D721Med (cell line): ENCODE measurements around the gene ANXA8L1.
"Not testable (repeated sequence)": the region's sequence is repeated elsewhere in the genome, so short reads cannot be mapped to it uniquely, and the experiment has no call there.

ENCODE experiments used
- DNase-seq: peaks from one replicate; pipeline ENCODE4 v3.0.0; 2011; ENCODE audit warnings: low spot score; ENCODE audit not compliant: insufficient read length
- FAIRE-seq: peaks from 2 replicates; lab custom pipeline; 2011; peaks lifted over from hg19 to GRCh38; lab: Jason Lieb, UNC

Gene ANXA8L1

GRCh38 chr10:46377022-46377421 lies 1.4 kb downstream of the ANXA8L1 start:
- not testable (repeated sequence) for FAIRE-seq, DNase-seq

- FAIRE-seq, DNase-seq: not testable (repeated sequence)
Observed at GRCh38 chr10:46377651-46378050, 2.1 kb downstream of the ANXA8L1 start.

DNA sequence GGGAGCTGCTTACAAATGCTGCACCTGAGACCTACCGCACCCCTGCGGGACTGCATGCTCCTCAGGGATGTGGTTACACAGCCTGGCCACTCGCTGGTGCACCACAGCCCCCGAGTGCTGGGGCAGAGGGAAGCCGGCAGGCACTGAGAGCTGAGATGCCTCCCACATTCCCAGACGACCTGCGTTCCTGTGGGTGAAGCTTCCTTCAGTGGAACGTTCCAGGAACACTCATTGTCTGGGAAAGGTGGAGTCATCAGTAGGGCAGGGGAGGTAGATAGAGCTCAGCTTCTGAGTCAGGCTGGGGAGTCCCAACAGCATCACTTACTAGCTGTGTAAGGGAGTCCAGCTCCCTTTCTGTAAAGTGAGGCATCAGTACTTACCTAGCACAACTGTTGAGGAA lies 2.5 kb downstream of the ANXA8L1 start:
- not testable (repeated sequence) for FAIRE-seq, DNase-seq

DNA sequence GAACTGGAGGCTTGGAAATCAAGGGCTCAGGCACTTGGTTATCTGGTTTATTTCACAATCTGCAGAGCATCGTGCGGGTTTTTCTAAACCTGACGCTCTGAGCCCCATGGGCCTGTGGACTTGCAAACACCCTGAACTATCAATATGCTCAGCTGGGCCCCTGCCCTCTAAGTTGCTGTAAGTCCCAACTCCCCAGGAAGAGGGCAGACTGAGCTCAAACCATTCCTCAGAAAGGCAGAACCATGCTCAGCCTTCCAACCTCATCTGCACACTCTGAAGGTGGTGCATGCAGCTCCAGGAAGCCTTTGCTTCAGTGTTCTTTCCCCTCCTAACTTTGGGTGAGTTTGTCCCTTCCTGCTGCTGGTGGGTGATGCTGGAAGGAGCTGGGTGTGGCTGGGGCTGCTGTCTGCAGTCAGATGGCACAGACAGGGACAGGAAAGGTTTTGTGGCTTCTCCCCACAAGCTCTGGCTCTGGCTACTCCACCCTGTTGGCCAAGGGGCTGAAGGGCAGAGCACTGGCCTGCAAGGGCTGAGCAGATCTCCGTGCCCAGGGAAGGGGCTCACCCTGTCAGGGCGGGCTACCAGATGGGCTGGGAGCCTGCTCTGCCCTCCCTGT lies 3.8 kb downstream of the ANXA8L1 start:
- not testable (repeated sequence) for DNase-seq, FAIRE-seq

DNA sequence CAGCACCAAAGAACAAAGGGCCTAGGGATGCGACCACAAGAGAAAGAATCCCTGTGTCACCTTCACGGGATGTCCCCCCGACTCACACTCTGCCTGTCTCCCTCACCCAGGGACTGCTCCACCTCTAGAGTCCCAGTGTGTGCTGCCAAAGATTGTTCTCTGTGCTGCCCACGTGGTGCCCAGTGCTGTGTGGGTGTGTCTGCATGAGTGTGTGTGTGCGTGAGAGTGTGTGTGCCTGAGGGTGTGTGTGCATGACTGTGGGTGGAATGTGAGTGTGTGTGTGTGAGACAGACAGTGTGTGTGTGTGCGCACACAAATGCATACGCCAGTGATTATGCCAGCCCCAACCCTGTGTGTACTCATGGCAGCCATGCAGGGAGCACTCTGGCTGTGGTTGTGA lies 10.3 kb downstream of the ANXA8L1 start:
- not testable (repeated sequence) for FAIRE-seq, DNase-seq

DNA sequence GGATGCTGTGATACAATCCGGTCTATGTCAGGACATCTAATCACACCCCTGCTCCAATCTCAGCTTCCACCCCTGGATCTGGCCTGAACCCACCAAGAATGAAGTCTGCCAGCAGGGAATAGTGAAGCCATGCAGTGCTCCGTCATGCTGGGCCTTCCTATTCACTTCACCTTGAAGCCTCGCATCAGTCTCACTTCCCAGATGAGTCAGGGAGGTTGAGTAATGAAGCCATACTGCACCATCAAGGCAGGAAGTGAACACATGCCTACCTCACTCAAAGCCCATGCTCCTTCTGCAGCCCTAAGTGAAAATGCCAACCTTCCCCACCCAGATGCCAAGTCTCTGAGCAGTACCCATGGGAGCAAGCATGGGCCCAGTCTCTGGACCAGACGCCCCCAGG lies 11.1 kb downstream of the ANXA8L1 start:
- not testable (repeated sequence) for FAIRE-seq, DNase-seq

DNA sequence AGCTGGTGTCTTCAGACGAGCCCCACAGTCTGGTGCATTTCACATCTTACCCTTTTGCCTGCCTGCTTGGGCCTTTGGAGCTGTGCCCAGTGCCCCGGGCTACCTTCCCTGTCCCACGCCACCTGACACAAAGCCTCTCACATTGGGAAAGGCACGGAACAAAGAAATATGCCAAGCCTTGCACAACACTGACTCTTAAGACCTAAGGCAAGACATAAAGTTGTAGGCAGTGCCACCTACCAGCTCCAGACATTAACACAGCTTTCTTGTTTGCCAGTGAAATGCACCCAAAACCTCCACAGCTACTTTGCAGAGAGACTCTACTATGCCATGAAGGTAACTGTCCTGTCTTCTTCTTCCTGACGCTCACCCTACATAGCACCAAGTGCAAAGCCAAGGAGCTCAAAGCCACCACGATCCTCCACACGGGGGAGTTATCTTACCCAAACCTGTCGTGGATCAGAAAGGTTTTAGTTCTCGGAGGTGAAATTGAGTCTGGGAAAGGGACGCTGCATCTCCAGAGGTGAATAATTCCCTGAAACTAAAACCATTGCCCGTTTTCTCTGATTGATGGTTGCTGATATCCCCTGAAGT lies 11.8 kb downstream of the ANXA8L1 start:
- FAIRE-seq, DNase-seq: not testable (repeated sequence)

GRCh38 chr10:46391422-46391821 lies 15.8 kb downstream of the ANXA8L1 start:
- not testable (repeated sequence) for DNase-seq, FAIRE-seq

DNA sequence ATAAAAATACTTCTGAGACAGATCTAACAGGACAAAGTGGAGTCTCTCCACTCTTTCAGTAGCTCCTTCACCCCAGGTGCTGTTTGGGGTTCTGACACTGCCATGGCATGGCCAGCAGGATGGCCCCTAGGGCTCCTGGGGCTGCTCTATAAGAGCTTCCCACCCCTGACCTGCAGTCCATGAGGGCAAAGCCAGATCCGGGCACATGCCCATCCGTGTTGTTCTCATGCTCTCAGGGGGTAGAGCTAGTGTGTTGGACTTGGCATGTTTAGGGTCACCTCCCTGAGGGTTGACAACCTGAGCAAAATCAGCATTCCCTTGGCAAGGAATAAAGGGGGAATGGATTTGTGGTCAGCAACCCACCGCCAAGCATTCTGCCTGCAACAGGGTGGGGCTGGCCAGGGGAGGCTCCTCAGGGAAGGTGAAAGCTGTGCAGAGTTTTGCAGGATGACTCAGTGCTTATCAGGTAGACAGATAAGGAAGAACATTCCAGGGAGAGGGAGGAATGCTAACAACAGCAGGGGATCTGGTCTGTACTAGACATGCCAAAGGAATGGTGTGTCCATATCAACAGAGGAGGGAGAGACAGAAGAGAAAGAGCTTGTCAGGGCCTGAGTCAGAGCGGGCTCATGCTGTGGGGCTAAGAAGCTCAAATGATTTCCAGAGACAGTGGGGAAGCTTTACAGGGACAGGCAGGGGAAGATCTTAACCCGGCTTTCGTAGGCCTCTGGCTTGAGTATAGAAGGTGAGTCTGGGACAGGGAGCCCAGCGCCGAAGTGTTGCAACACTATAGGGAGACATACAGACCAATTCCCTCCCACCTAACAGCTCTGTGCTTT lies 21.1 kb downstream of the ANXA8L1 start:
- DNase-seq, FAIRE-seq: not testable (repeated sequence)

- not testable (repeated sequence) for DNase-seq, FAIRE-seq
Observed at GRCh38 chr10:46397767-46398166, 22.2 kb downstream of the ANXA8L1 start.

- FAIRE-seq, DNase-seq: not testable (repeated sequence)
Observed at GRCh38 chr10:46398212-46398886, 22.8 kb downstream of the ANXA8L1 start.

- not testable (repeated sequence) for FAIRE-seq
Observed at GRCh38 chr10:46409556-46409955, 34.0 kb downstream of the ANXA8L1 start.

DNA sequence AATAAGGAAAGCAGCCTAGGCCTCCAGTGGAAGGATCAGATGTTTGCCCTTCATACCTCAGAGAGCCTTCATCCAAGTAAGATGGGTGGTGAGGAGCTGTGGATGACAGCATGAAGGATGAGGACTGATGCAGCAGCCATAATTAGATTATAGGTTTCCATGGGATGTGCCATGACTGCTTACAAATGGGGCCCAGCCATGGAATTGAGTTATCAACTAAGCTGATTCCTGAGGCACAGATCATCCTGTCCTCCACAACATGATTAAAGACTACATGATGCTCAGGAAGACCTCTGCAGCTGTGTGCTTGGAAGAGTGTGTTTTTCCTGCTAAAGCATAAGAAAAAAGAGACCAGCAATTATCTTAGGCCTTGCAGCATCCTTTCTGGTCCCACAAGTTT lies 35.5 kb downstream of the ANXA8L1 start:
- not testable (repeated sequence) for DNase-seq, FAIRE-seq

More at GRCh38 chr10:46409556-46409955, 34.0 kb downstream of the ANXA8L1 start:
- DNase-seq, result not testable (repeated sequence)

DNA sequence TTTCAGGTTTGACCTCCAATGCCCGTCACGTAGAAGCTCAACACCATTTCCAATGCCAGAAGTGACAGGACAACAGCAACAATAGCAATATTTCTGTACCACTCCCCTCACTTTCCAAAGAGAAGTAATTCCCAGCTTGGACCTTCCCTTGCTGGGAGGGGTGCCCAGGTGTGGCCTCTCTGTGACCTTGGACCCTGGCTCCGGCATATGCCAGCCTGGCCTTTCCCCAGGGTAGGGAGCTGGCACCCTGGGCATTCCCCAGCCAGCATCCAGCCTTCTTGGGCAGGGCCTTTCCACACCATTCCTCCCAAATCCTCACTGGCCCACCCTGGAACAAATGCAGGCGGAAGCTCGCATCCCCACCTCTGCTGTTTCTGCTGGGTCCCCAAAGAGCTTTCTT lies 37.1 kb downstream of the ANXA8L1 start:
- not testable (repeated sequence) for FAIRE-seq, DNase-seq

- not testable (repeated sequence) for DNase-seq, FAIRE-seq
Observed at GRCh38 chr10:46415291-46415690, 39.7 kb downstream of the ANXA8L1 start.

DNA sequence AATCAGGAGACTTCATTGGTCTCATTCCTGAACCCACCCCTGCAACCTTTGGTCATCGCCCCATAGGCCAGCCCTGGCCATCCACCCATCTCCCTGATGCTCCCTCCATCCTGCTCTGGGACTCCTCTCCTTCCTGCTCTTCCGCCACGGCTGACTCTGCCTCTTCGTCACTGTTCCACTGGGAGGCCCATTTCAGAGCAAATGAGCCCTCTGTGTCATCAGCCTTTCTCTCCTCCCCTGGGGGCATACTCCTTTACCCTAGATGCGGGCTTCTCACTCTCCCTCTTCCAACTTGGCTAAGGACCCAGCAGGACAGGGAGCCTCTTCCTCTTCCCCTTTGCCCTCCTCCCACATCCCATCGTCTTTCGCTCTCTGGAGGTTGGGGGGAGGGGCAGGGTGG lies 42.7 kb downstream of the ANXA8L1 start:
- FAIRE-seq, DNase-seq: not testable (repeated sequence)

DNA sequence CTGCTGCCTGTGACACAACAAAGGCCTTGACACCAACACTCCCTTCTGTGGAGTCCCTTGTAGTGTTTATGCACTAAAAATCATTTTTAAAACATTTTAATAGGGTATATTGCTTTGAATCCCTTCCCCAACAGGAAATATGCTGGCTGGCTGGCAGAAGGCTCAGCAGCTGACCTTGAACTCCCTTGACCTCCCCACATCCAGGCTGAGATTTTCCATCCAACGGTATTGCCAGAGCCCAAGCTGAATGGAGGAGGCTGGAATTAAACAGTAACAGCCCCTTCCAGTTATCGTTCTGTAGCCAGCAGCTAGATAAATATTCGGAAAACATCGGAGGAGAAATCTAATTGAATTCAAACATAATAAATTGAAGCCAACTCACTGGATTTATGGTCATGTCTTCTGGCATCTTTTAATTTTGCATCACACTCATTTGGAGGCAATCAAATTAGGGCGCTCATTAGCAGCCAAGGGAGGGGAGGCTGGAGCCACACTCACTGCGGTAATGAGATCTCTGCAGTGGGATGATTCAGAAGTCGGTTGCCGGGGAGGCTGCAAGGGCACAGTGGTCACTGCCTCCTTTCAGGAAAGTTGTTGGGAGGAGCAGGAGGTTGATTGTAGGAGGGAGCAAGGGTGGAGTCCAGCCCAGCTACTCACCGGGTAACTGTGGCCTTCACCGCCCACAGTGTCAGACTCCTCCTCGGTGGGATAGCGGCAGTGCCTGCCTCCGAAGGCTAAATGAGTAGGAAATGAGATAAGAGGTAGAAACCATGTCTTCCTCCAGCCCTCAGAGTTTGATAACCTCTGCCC lies 44.2 kb downstream of the ANXA8L1 start:
- not testable (repeated sequence) for FAIRE-seq, DNase-seq

GRCh38 chr10:46423550-46423949 lies 48.0 kb downstream of the ANXA8L1 start:
- not testable (repeated sequence) for FAIRE-seq, DNase-seq

DNA sequence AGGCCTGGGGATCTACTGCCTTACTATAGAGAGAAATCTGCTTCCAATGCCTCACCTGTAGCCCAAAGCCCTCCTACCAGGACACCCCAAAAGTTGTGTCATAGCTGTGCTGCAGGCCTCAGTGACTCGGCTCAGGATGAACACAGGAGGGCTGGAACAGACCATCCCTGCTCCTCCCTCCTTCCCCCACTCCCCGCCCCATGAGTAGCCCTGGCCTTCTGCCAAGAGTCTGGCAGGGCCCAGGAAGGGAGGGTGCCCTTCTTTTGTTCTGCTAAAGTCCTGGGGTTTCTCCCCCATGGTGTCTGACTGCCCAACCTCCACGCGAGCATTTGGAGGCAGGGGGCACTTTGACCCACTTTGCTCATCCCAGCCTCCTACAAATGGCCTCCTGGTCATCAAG lies 65.4 kb downstream of the ANXA8L1 start:
- not testable (repeated sequence) for FAIRE-seq, DNase-seq
